ENCODE measurements around the gene MAPK4.

The MAPK4 gene

GRCh38 chr18:50722311-50722710, 162.4 kb downstream of the MAPK4 start:
- no peak for DNase-seq

DNA sequence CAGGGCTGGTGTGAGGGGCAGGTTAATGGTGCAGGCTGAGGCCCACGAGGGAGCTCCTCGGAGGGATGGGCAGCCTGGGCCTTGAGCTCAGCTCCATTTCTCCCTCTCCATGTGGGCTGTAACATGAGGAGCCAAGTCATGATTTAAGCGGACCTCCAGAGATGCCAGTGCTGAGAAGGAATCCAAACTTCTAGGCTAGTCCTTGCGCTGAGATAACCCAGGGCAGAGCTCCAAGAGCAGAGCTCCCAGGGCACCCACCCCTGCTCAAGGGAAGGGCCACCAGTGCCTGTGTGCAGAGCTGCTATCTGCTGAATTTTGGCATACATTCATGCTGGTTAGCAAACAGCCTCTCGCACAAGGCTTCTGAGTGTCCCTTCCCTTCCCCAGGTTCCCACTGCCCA, 164.9 kb downstream of the MAPK4 start:
- DNase-seq, result no peak

- DNase-seq, result no peak
These were observed 167.2 kb downstream of the MAPK4 start for GRCh38 chr18:50726960-50727589.

GRCh38 chr18:50727721-50728471, 168.0 kb downstream of the MAPK4 start:
- no peak for DNase-seq

DNA sequence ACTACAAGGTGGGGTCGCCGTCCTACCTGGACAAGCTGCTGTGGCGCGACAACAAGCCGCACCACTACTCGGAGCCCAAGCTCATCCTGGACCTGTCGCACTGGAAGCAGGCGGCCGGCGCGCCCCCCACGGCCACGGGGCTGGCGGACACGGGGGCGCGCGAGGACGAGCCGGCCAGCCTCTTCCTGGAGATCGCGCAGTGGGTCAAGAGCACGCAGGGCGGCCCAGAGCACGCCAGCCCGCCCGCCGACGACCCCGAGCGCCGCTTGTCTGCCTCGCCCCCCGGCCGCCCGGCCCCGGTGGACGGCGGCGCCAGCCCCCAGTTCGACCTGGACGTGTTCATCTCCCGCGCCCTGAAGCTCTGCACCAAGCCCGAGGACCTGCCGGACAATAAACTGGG, 169.5 kb downstream of the MAPK4 start:
- no peak for DNase-seq

GRCh38 chr18:50729986-50730385, 170.1 kb downstream of the MAPK4 start:
- DNase-seq, result no peak

DNA sequence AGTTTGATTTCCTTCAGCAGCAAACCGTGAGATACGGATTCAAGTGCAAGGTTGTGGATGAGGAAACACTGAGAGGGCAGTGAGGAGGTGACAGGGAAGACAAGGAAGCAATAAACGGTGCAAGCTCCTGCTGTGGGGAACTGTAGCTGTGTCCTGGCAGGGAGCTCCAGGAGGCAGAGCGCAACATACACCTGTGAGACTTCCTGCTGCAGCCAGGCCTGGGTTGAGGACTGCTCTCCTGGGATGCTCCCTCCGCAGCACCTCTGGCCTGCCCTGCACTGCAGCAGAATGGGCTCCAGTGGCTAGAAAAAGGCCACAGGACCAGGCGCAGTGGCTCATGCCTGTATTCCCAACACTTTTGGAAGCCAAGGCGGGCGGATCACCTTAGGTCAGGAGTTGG, 174.5 kb downstream of the MAPK4 start:
- no peak for DNase-seq

GRCh38 chr18:50734886-50735285, 175.0 kb downstream of the MAPK4 start:
- DNase-seq, result no peak

DNA sequence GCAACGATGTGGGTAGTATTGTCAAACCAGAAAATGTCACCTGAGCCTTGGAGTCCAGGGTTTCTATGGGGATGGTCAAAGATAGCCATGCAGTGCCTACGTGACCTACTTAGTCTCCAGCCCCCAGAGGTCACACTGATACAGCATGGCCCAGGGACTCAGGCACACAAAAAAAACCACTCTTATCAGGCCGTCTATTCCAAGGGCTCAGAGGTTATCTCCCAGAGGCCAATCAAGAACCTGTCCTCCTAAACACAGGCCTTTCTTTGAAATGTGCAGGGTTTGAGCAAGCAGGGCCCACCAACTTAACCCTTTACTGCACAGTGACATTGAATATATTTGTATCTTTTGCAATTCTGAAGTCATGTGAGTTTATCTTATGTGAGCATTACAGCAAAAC, 177.2 kb downstream of the MAPK4 start:
- no peak for DNase-seq

DNA sequence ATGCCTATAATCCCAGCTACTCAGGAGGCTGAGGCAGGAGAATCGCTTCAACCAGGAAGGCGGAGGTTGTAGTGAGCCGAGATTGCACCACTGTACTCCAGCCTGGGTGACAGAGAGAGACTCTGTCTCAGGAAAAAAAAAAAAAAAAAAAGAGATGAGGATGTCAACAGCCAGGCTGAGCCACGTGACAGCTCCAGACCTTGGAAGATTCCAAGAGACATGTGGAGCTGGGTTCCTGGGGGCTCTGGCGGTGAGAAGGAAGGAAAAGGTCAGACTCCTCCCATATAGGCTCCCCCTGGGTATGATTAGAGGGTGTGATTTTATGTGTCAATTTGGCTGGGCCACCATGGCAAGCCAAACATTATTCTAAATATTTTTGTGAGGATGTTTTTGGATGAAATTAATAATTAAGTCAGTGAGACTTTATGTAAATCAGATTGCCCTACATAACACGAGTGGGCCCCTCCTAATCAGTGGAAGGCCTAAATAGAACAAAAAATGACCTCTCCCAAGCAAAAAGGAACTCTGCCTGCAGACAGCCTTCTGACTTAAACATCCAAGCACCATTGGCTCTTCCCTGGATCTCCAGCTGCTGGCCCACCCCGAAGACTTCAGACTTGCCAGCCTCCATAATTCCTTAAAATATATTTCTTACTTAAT, 178.3 kb downstream of the MAPK4 start:
- no peak for DNase-seq

GRCh38 chr18:50742952-50743351, 183.1 kb downstream of the MAPK4 start:
- DNase-seq, result no peak

DNA sequence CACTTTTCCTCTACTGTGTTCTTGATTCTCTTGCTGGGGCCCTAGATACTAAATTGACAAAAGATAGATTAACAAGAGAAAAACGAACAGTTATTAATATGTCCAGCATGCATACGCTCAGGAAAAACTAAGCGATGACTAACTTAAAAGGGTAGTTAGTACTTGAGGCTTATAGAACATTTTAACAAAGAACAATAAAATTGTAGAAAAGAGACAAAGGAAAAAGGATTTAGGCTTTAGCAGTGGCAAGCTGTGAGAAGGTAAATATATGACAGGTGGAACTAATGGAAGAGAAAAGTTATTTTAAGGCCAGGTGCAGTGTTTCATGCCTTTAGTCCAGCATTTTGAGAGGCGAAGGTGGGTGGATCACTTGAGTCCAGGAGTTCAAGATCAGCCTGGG, 184.4 kb downstream of the MAPK4 start:
- no peak for DNase-seq

DNA sequence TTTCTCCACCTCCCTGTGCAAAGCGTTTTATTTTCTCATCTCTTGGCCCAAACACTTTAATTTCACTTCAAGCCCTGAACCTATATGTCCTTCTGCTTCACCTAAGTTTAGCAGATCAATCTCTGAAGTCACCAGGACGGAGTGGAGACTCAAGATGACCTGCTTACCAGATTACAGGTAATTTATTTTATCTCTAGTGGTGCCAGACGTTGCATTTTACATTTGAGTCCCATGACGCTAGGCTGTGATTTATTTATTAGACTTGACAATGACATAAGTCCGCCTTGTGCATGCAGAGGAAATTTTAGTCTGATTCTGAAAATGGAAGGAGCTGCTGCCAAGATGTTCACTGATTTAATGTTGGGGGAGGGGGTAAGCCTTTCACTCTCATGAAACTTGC, 186.1 kb downstream of the MAPK4 start:
- DNase-seq, result no peak

DNA sequence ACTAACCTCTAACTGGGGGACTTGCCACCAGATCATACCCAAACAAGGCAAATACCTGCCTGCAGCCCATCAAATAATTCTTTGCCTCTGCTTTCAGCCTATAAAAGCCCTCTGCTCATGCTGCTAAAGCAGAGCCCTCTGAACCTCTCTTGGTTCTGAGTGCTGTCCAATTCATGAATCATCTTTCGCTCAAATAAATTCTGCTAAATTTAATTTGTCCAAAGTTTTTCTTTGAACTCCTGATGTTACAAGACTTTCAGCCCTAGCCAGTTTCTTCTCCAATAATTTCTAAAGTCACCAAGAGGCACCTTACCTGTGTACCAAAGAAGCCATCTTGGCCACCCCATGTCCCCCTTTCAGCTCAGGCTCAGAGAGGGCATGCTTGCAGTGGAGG, 188.0 kb downstream of the MAPK4 start:
- DNase-seq, result no peak

GRCh38 chr18:50748243-50749229, 188.6 kb downstream of the MAPK4 start:
- DNase-seq, result no peak

- no peak for DNase-seq
These were observed 189.5 kb downstream of the MAPK4 start for GRCh38 chr18:50749421-50749820.

- no peak for DNase-seq
These were observed 190.1 kb downstream of the MAPK4 start for GRCh38 chr18:50749945-50750344.

DNA sequence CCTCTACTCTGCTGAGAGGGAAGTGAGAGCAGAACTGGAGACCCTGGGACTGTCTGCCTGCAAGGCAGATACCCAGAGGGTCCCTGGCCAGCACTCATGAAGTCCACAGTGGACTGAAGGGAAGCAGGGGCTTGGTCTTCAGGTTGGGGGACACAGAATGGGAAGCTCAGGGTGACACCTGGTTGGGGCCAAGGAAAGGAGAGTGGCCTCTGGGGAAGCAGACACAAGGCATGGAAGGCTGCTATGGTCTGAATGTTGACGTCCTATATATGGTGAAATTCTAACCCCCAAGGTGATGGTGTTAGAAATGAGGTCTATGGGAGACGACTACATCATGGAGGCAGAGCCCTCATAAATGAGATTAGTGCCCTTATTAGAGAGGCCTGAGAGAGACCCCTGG, 190.7 kb downstream of the MAPK4 start:
- no peak for DNase-seq

DNA sequence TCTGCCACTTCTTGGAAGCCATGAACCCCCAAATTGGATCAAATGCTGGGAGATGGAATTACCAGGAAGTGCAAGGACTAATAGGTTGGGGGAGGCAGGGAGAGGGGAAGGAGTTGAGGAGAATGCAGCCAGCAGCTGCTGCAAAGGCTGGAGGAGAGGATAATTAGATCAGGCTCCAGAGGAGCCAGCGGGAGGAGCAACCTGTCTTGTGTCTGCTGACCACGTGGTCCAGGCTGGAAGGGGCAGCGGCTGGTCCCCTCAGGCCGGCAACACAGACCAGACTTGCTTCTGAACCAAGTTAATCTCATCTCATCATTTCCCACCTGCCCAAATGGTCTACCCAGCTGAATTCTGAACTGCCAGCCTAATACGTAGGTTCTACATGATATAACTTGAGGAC, 191.6 kb downstream of the MAPK4 start:
- DNase-seq, result no peak

DNA sequence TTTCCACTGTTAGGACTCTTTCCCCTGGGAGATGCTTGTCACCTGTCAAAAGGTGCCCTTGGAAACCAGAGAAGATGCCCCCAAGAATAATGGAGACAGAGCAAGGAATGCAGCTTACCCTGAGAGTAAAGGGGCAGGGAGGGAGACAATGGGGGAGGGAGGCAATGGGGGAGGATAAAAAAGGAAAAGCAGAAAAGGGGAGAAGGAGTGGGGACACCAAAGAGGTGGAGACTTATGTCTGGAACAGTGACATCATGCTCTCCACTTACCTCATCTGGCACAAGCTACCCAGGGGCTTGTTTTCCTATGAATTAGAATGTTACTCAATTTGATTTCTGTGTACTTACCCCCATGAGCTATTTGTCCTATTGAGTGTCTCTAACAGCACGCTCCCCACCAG, 192.1 kb downstream of the MAPK4 start:
- DNase-seq, result no peak

DNA sequence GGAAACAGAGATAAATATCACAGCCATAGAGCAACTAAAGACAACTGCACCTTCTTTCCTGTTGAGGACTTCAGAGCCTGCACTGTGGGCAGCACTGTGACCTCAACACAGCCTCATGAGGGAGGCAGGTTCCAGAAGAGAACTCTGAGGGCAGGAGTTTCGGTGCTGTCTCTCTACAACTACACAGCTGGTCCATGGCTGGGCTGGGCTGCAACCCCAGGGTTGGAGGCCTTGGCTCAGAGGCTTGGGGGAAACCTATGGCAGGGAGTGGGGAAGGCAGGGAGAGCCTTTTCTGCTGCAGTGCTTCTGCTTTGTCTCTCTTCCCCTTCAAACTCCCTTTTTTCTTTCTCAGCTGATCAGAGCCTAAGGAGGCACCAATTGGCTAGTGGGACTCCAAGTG, 193.4 kb downstream of the MAPK4 start:
- DNase-seq, result no peak

DNA sequence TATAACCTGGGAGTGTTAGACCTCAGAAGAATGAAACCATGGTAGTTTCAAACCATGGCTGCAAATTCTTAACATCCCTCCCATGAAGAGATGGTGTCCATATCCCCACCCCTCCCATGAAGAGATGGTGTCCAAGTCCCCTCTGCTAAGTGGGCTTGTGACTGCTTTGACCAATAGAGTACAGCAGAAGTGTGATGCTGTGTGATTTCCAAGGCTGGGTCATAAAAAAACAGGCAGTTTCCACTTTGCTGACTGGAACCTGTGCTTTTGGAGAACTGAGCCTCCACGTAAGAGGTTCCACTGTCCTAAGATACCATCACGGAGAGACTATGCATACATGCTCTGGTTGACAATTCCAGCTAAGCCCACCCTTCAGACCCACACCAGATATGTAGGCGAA, 194.4 kb downstream of the MAPK4 start:
- DNase-seq, result no peak

DNA sequence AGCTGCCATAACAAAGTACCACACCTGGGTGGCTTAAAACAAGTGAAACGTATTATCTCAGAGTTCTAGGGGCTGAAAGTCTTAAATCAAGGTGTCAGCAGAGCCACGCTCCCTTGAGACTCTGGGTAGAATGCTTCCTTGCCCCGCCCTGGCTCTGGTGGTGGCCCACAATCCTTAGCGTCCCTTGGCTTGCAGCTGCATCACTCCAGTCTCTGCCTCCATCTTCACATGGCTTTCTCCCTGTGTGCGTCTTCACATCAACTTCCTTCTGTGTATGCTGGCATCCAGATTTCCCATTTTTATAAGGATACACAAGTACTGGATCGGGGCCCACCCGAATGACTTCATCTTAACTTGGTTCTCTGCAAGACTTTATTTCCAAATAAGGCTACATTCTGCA, 197.5 kb downstream of the MAPK4 start:
- no peak for DNase-seq
